ENCODE results near the gene NKX2-3. TPM values are rescaled to one million over a fixed set of nuclear protein-coding genes. Genes with fewer than 3 reads are reported as not detected.

NKX2-3 gene
- total RNA-seq, 2 experiments from 2014 or later = not detected

- H3K9me3 Mint-ChIP-seq = no peaks in the 10 kb centered on the region
Observed at GRCh38 chr10:99521765-99522469, 10.8 kb upstream of the NKX2-3 start.

GRCh38 chr10:99522470-99523250 is 10.1 kb upstream of the NKX2-3 start:
- H3K27me3 Mint-ChIP-seq = peaks cover 82% of the 10 kb centered on the region
- peak overlapping the region; percentile 66 for H3K4me3 Mint-ChIP-seq
- ATAC-seq (ENCODE audit: low read depth) (no peak), DNase-seq (no peak)
- POLR2A ChIA-PET = no interaction called here
- H3K27ac Mint-ChIP-seq = no peak overlapping the region
- no peaks in the 10 kb centered on the region for H3K9me3 Mint-ChIP-seq
- peaks cover 6% of the 10 kb centered on the region for H3K4me1 Mint-ChIP-seq
- peaks cover 2% of the 10 kb centered on the region for H3K36me3 Mint-ChIP-seq

More at GRCh38 chr10:99521765-99522469, 10.8 kb upstream of the NKX2-3 start:
- Mint-ChIP-seq H3K4me3 (no peak overlapping the region), H3K27ac (no peak overlapping the region), H3K27me3 (peaks cover 83% of the 10 kb centered on the region), H3K4me1 (peaks cover 6% of the 10 kb centered on the region), H3K36me3 (peaks cover 2% of the 10 kb centered on the region)
- ATAC-seq (ENCODE audit: low read depth) (no peak), DNase-seq (no peak)
- POLR2A ChIA-PET = no interaction called here

GRCh38 chr10:99523251-99523773 is 9.4 kb upstream of the NKX2-3 start:
- Mint-ChIP-seq H3K27ac (no peak overlapping the region), H3K4me3 (peak overlapping the region; percentile 66), H3K36me3 (peaks cover 2% of the 10 kb centered on the region), H3K4me1 (peaks cover 8% of the 10 kb centered on the region), H3K9me3 (no peaks in the 10 kb centered on the region), H3K27me3 (peaks cover 82% of the 10 kb centered on the region)
- no peak for ATAC-seq (ENCODE audit: low read depth)
- POLR2A ChIA-PET = no interaction called here
- no peak for DNase-seq

GRCh38 chr10:99524050-99524666 is 8.6 kb upstream of the NKX2-3 start:
- Mint-ChIP-seq H3K4me1 (peaks cover 10% of the 10 kb centered on the region), H3K36me3 (peaks cover 2% of the 10 kb centered on the region), H3K27me3 (peaks cover 85% of the 10 kb centered on the region), H3K4me3 (no peak overlapping the region), H3K9me3 (no peaks in the 10 kb centered on the region), H3K27ac (no peak overlapping the region)
- DNase-seq = no peak
- no peak for ATAC-seq (ENCODE audit: low read depth)
- POLR2A ChIA-PET = interaction anchor here (0.6 kb wide), 1 partner anchor 11 kb away, joined by 3 read pairs; no protein-coding TSS in a partner anchor

GRCh38 chr10:99524736-99525380 is 7.9 kb upstream of the NKX2-3 start:
- H3K36me3 Mint-ChIP-seq = peaks cover 2% of the 10 kb centered on the region
- H3K4me3 Mint-ChIP-seq = no peak overlapping the region
- no peak overlapping the region for H3K27ac Mint-ChIP-seq
- H3K9me3 Mint-ChIP-seq = no peaks in the 10 kb centered on the region
- ATAC-seq (ENCODE audit: low read depth) = no peak
- H3K27me3 Mint-ChIP-seq = peaks cover 85% of the 10 kb centered on the region
- H3K4me1 Mint-ChIP-seq = peaks cover 12% of the 10 kb centered on the region
- no peak for DNase-seq
- POLR2A ChIA-PET = no interaction called here

- no peak for DNase-seq
- ATAC-seq (ENCODE audit: low read depth) = no peak
- no peak overlapping the region for H3K4me3 Mint-ChIP-seq
- peaks cover 13% of the 10 kb centered on the region for H3K4me1 Mint-ChIP-seq
- H3K27ac Mint-ChIP-seq = no peak overlapping the region
- peaks cover 85% of the 10 kb centered on the region for H3K27me3 Mint-ChIP-seq
- POLR2A ChIA-PET = no interaction called here
- peaks cover 2% of the 10 kb centered on the region for H3K36me3 Mint-ChIP-seq
- no peaks in the 10 kb centered on the region for H3K9me3 Mint-ChIP-seq
Observed at GRCh38 chr10:99525897-99526296, 6.8 kb upstream of the NKX2-3 start.

GRCh38 chr10:99526861-99527504 is 5.8 kb upstream of the NKX2-3 start:
- H3K4me1 Mint-ChIP-seq = peaks cover 16% of the 10 kb centered on the region
- H3K27me3 Mint-ChIP-seq = peaks cover 88% of the 10 kb centered on the region
- no peak overlapping the region for H3K4me3 Mint-ChIP-seq
- H3K27ac Mint-ChIP-seq = no peak overlapping the region
- peaks cover 4% of the 10 kb centered on the region for H3K36me3 Mint-ChIP-seq
- DNase-seq (no peak), ATAC-seq (ENCODE audit: low read depth) (no peak)
- no peaks in the 10 kb centered on the region for H3K9me3 Mint-ChIP-seq
- POLR2A ChIA-PET = no interaction called here

GRCh38 chr10:99527526-99528493 is 4.9 kb upstream of the NKX2-3 start:
- H3K9me3 Mint-ChIP-seq = no peaks in the 10 kb centered on the region
- H3K4me3 Mint-ChIP-seq = no peak overlapping the region
- H3K27me3 Mint-ChIP-seq = peaks cover 92% of the 10 kb centered on the region
- peaks cover 3% of the 10 kb centered on the region for H3K36me3 Mint-ChIP-seq
- H3K27ac Mint-ChIP-seq = no peak overlapping the region
- H3K4me1 Mint-ChIP-seq = peaks cover 17% of the 10 kb centered on the region
- DNase-seq = no peak
- ATAC-seq (ENCODE audit: low read depth) = no peak
- POLR2A ChIA-PET = no interaction called here

- ATAC-seq (ENCODE audit: low read depth) = no peak
- H3K27ac Mint-ChIP-seq = no peak overlapping the region
- POLR2A ChIA-PET = no interaction called here
- peaks cover 16% of the 10 kb centered on the region for H3K4me1 Mint-ChIP-seq
- peaks cover 3% of the 10 kb centered on the region for H3K36me3 Mint-ChIP-seq
- H3K9me3 Mint-ChIP-seq = no peaks in the 10 kb centered on the region
- H3K4me3 Mint-ChIP-seq = no peak overlapping the region
- H3K27me3 Mint-ChIP-seq = peaks cover 93% of the 10 kb centered on the region
- DNase-seq = no peak
Observed at GRCh38 chr10:99528494-99529441, 4.0 kb upstream of the NKX2-3 start.

GRCh38 chr10:99529591-99530107 is 3.1 kb upstream of the NKX2-3 start:
- ATAC-seq (ENCODE audit: low read depth) (no peak), DNase-seq (no peak)
- H3K9me3 Mint-ChIP-seq = no peaks in the 10 kb centered on the region
- peaks cover 94% of the 10 kb centered on the region for H3K27me3 Mint-ChIP-seq
- POLR2A ChIA-PET = no interaction called here
- peaks cover 3% of the 10 kb centered on the region for H3K36me3 Mint-ChIP-seq
- H3K4me3 Mint-ChIP-seq = no peak overlapping the region
- peaks cover 18% of the 10 kb centered on the region for H3K4me1 Mint-ChIP-seq
- H3K27ac Mint-ChIP-seq = no peak overlapping the region
